HCT116 (cell line): Measurements from ENCODE around the gene CBX3. TPM values are rescaled to one million over a fixed set of nuclear protein-coding genes. Genes with fewer than 3 reads are reported as not detected.

Source experiments
- ATAC-seq: fragments of 200-7000 bp; cut with Tn5 transposase; 2 replicates; pipeline ENCODE4 v1.9.1; 2020; ENCODE audit warnings: mild to moderate bottlenecking, moderate library complexity
- BruUV-seq: library from RNA; stranded (reverse); fragments of 400-500 nt; replicated peaks from 2 replicates; lab custom pipeline; 2021; lab: Mats Ljungman, UMichigan
- CTCF ChIA-PET: fragments of 300-600 bp; sonication (Branson Sonifier 250); formaldehyde crosslinking; loops from one replicate; lab custom pipeline; 2021; ENCODE audit warnings: antibody characterized with exemption; lab: Charles Lee
- POLR2A ChIA-PET: fragments of 300-600, 350-600 bp; sonication (Branson Sonifier 250); formaldehyde crosslinking; loops from one replicate; lab custom pipeline; 2021; ENCODE audit warnings: antibody characterized with exemption; lab: Charles Lee
- RAD21 ChIA-PET, 2 experiments: fragments of 300-600 bp; sonication (Branson Sonifier 250); formaldehyde crosslinking; loops; one replicate each; lab custom pipeline; 2023; ENCODE audit warnings: low total read pairs in 2 of 2; ENCODE audit not compliant: uncharacterized antibody in 2 of 2, unreplicated experiment in 2 of 2, low non-redundant PET in 1 of 2; lab: Charles Lee
- DNase-seq: peaks from one replicate; pipeline ENCODE4 v3.0.0-alpha.2; 2010; ENCODE audit warnings: low read depth, low spot score
- H2AFZ ChIP-seq: fragments of 200-600 bp; shearing (Covaris generic), sonication (generic); 2 replicates; pipeline ENCODE4 v1.6.1; 2017; ENCODE audit warnings: low read depth, mixed run types, mixed read lengths, antibody characterized with exemption, low read length; ENCODE audit not compliant: poor library complexity, severe bottlenecking
- H3K27ac ChIP-seq: 2 replicates; pipeline ENCODE4 v1.5.1; 2012; ENCODE audit warnings: low read depth, low read length
- H3K27me3 ChIP-seq: fragments of 200-600 bp; sonication (generic); 2 replicates; pipeline ENCODE4 v1.6.1; 2016; ENCODE audit warnings: mixed run types, low read length, mixed read lengths; ENCODE audit not compliant: insufficient read depth
- H3K36me3 ChIP-seq, 2 experiments: fragments of 200-500 bp in 1 of 2; fragments of 200-600 bp in 1 of 2; sonication (Bioruptor generic) in 1 of 2; sonication (generic) in 1 of 2; 2 replicates each; pipeline versions ENCODE4 v1.5.1 to v1.6.1; 2014 to 2016; ENCODE audit warnings: low read length in 2 of 2, inconsistent platforms in 1 of 2, mixed read lengths in 1 of 2, mixed run types in 1 of 2; ENCODE audit not compliant: insufficient read depth in 2 of 2, control insufficient read depth in 1 of 2
- H3K4me1 ChIP-seq, 2 experiments: fragments of 200-600 bp in 1 of 2; sonication (generic) in 1 of 2; 2 replicates each; pipeline versions ENCODE4 v1.5.1 to v1.6.1; 2012 to 2017; ENCODE audit warnings: low read length in 2 of 2, inconsistent platforms in 1 of 2, mild to moderate bottlenecking in 1 of 2, mixed read lengths in 1 of 2, mixed run types in 1 of 2, moderate library complexity in 1 of 2; ENCODE audit not compliant: insufficient read depth in 2 of 2, control insufficient read depth in 1 of 2
- H3K4me2 ChIP-seq: fragments of 200-600 bp; sonication (generic); 2 replicates; pipeline ENCODE4 v1.6.1; 2017; ENCODE audit warnings: mixed run types, low read length, mixed read lengths
- H3K4me3 ChIP-seq, 2 experiments: fragments of 200-600 bp in 1 of 2; sonication (generic) in 1 of 2; replicated peaks in 1 of 2; 2 replicates each; pipeline ENCODE4 v1.5.1; 2011 to 2016; ENCODE audit warnings: low read length in 2 of 2, control low read depth in 1 of 2, low read depth in 1 of 2, mild to moderate bottlenecking in 1 of 2, mixed read lengths in 1 of 2, mixed run types in 1 of 2
- H3K79me2 ChIP-seq: fragments of 200-600 bp; sonication (generic); 2 replicates; pipeline ENCODE4 v1.6.1; 2017; ENCODE audit warnings: mild to moderate bottlenecking, mixed run types, low read length, moderate library complexity, mixed read lengths; ENCODE audit not compliant: insufficient read depth
- H3K9ac ChIP-seq: fragments of 200-600 bp; sonication (generic); 2 replicates; pipeline ENCODE4 v1.6.1; 2016; ENCODE audit warnings: low read length, mixed read lengths
- H3K9me2 ChIP-seq: fragments of 200-600 bp; sonication (generic), shearing (Covaris generic); 2 replicates; pipeline ENCODE4 v1.6.1; 2017; ENCODE audit warnings: mixed run types, mild to moderate bottlenecking, moderate library complexity; ENCODE audit not compliant: insufficient read depth
- H3K9me3 ChIP-seq, 2 experiments: fragments of 200-500 bp in 1 of 2; fragments of 200-600 bp in 1 of 2; sonication (Bioruptor generic) in 1 of 2; sonication (generic) in 1 of 2; 2 replicates each; pipeline ENCODE4 v1.6.1; 2014 to 2017; ENCODE audit warnings: low read length in 2 of 2, mixed read lengths in 2 of 2, inconsistent platforms in 1 of 2, low read depth in 1 of 2, mild to moderate bottlenecking in 1 of 2, mixed run types in 1 of 2, moderate library complexity in 1 of 2; ENCODE audit not compliant: control insufficient read depth in 1 of 2, insufficient read depth in 1 of 2
- H4K20me1 ChIP-seq: fragments of 200-600 bp; sonication (generic), shearing (Covaris generic); 2 replicates; pipeline ENCODE4 v1.6.1; 2017; ENCODE audit warnings: mixed run types, mild to moderate bottlenecking, moderate library complexity; ENCODE audit not compliant: insufficient read depth
- EGR1 ChIP-seq: IDR thresholded peaks from 2 replicates; pipeline ENCODE4 v1.6.1; 2012; ENCODE audit warnings: low read depth
- POLR2AphosphoS5 ChIP-seq: IDR thresholded peaks from 2 replicates; pipeline ENCODE4 v1.6.1; 2011; ENCODE audit warnings: mild to moderate bottlenecking, low read depth, low read length, moderate library complexity
- RAD21 ChIP-seq: IDR thresholded peaks from 2 replicates; pipeline ENCODE4 v1.6.1; 2012; ENCODE audit warnings: low read depth, mild to moderate bottlenecking
- TCF7L2 ChIP-seq: IDR thresholded peaks from 2 replicates; pipeline ENCODE4 v1.7.0; 2011; ENCODE audit warnings: borderline replicate concordance, inconsistent platforms; ENCODE audit not compliant: insufficient read depth, insufficient read length; ENCODE audit errors: extremely low read depth
- intact Hi-C: fragments of 100-400 bp; cut with micrococcal nuclease; formaldehyde crosslinking; loops from 2 replicates; pipeline ENCODE4 v1.10.0; 2022
- total RNA-seq: library from RNA; stranded (reverse); gene quantifications from one replicate; pipeline ENCODE4 v1.2.1, GENCODE V29; 2021; ENCODE audit not compliant: unreplicated experiment
- TF ChIP-seq, protein P1 (sequence below), 3 experiments: fragments of 200-600 bp in 1 of 3; sonication (generic) in 1 of 3; IDR thresholded peaks in 2 of 3; conservative IDR thresholded peaks in 1 of 3; 2 replicates each; pipeline ENCODE4 v1.5.1; 2012 to 2017; ENCODE audit warnings: low read depth in 2 of 3, low read length in 2 of 3, antibody characterized with exemption in 1 of 3, borderline replicate concordance in 1 of 3, control low read depth in 1 of 3, mild to moderate bottlenecking in 1 of 3, mixed read lengths in 1 of 3, mixed run types in 1 of 3, moderate library complexity in 1 of 3; ENCODE audit not compliant: insufficient read depth in 1 of 3

CBX3 gene
- total RNA-seq, 1 experiment from 2014 or later: 274 TPM

DNA sequence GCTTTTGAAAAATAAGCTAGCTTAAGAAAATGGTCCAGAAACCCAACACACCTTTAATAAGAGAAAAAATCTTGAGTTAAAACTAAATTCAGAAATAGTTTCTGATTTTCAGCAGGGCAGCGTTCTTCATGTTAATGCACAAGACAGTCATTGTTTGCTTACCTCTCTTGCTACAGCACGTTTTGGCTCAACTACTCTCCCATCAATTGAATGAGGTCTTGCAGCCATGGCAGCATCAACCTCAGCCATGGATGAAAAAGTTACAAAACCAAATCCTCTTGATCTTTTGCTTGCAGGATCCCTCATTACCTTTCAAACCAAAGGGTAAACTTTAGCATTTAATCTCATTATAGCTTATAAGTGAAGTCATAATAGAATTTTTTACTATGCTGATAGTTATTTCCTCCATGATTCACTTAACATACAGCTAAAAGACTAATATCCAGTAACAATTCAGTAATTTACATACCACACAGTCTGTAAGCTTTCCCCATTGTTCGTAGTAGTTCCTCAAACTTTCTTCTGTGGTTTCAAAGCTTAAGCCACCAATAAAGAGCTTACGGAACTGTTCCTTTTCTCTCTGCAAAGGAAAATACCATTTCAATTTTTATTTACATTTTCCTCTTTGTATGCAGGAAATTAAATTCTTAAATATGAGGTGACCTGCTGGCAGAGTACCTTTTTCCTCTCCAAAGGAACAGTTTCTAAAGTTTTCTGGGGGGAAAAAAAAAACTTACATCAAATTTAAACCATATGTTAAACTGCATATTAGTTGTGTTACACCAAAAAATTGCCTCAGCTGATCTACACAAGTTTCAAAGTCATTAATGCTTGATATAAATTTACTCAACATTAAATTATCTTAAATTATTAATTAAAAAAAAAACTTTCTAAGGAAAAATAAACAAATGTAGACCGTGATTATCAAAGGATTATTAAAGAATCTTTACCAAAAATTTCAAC, 4.1 kb upstream of the CBX3 start:
- no peak for DNase-seq
- peaks cover 90% of the 10 kb centered on the region for H3K79me2 ChIP-seq
- H3K27me3 ChIP-seq: no peaks in the 10 kb centered on the region
- no peak overlapping the region for H2AFZ ChIP-seq
- H3K4me3 ChIP-seq: 0 out of 4 replicates have a peak overlapping the region, but pooled peaks of 1 of the 2 experiments have one; percentile 1
- no peaks in the 10 kb centered on the region for H3K9me2 ChIP-seq
- TF ChIP-seq POLR2AphosphoS5 (peak; percentile 50), EGR1 (no peak)
- no peak for ATAC-seq
- H3K36me3 ChIP-seq: peaks cover 61 to 69% of the 10 kb centered on the region in 2 experiments
- BruUV-seq: no TSS peak
- H3K4me2 ChIP-seq: peak overlapping the region; percentile 71
- POLR2A ChIA-PET: interaction anchor here (1.2 to 1.7 kb wide), 7 partner anchors 10 to 305 kb away, joined by 3 to 11 read pairs (median 4); partner anchors contain the start of gene NFE2L3
- CTCF ChIA-PET: interaction anchor here (0.8 to 2.5 kb wide), 5 partner anchors 106 to 305 kb away, joined by 3 to 13 read pairs (median 3); no protein-coding TSS in a partner anchor
- no peaks in the 10 kb centered on the region for H3K9me3 ChIP-seq
- H3K27ac ChIP-seq: no peak overlapping the region
- H4K20me1 ChIP-seq: peaks cover 69% of the 10 kb centered on the region
- intact Hi-C loops: loop anchor here (1.0 to 2.0 kb wide), 2 partner anchors 168 to 305 kb away; no protein-coding TSS in a partner anchor
- H3K4me1 ChIP-seq: peaks cover 0 to 20% of the 10 kb centered on the region in 2 experiments; a peak in 2 of 4 replicates
- H3K9ac ChIP-seq: no peak overlapping the region
- RAD21 ChIA-PET: interaction anchor here in 1 of 2 experiments (1.1 kb wide), 1 partner anchor 305 kb away, joined by 3 read pairs; no protein-coding TSS in a partner anchor

DNA sequence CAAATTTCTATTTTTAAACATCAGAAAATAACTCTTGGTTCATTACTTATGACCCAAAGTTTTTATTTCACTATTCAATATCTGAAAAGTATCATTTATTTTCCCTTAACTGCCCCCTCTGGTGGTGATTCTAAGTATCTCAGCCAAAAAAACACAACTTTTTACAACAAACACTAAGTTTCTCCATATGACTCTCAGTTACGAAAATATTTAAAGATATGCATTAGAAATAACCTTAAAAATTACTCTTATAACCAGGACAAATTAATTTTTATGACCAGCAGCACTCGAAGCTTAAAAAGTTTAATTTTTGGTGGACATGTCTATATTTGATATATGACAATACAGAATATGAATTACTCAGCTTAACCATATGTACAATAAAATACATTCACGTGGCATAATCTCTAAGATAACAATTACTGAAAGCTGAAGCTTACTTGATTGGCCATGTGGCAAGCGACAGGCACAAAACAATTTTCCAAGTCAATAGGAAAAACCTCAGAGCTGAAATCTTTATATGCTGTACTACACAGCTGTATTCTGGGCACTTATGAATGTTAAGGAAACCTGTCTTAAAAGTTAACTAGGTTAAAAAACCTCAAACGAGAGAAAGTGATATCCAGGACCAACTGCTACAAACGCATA, 3.3 kb upstream of the CBX3 start:
- Histone ChIP-seq H3K4me1 (peaks cover 5 to 27% of the 10 kb centered on the region in 2 experiments; a peak in 3 of 4 replicates), H3K36me3 (peaks cover 55 to 65% of the 10 kb centered on the region in 2 experiments), H3K9ac (peak overlapping the region; percentile 84), H3K4me3 (peak overlapping the region; percentile 68 to 93), H3K27ac (peak overlapping the region; percentile 97; the same call in 1 of the 2 replicates), H3K4me2 (peak overlapping the region; percentile 71), H3K79me2 (peaks cover 90% of the 10 kb centered on the region), H3K27me3 (no peaks in the 10 kb centered on the region), H3K9me3 (no peaks in the 10 kb centered on the region), H4K20me1 (peaks cover 62% of the 10 kb centered on the region)
- POLR2A ChIA-PET: interaction anchor here (0.8 to 1.8 kb wide), 8 partner anchors 10 to 306 kb away, joined by 3 to 5 read pairs (median 4); partner anchors contain the start of gene NFE2L3
- CTCF ChIA-PET: interaction anchor here (0.8 to 2.5 kb wide), 4 partner anchors 107 to 306 kb away, joined by 3 to 13 read pairs (median 6); no protein-coding TSS in a partner anchor
- intact Hi-C loops: loop anchor here (1.0 to 2.0 kb wide), 2 partner anchors 167 to 305 kb away; no protein-coding TSS in a partner anchor
- RAD21 ChIA-PET: interaction anchor here in 1 of 2 experiments (1.1 kb wide), 1 partner anchor 306 kb away, joined by 3 read pairs; no protein-coding TSS in a partner anchor
- ATAC-seq (no peak), DNase-seq (no peak)
- peak; percentile 29; the same call in 1 of the 2 replicates for TF ChIP-seq RAD21
- no peak for TF ChIP-seq TCF7L2
- TF ChIP-seq POLR2AphosphoS5: peak; percentile 36; the same call in 1 of the 2 replicates
- TF ChIP-seq, protein P1, sequence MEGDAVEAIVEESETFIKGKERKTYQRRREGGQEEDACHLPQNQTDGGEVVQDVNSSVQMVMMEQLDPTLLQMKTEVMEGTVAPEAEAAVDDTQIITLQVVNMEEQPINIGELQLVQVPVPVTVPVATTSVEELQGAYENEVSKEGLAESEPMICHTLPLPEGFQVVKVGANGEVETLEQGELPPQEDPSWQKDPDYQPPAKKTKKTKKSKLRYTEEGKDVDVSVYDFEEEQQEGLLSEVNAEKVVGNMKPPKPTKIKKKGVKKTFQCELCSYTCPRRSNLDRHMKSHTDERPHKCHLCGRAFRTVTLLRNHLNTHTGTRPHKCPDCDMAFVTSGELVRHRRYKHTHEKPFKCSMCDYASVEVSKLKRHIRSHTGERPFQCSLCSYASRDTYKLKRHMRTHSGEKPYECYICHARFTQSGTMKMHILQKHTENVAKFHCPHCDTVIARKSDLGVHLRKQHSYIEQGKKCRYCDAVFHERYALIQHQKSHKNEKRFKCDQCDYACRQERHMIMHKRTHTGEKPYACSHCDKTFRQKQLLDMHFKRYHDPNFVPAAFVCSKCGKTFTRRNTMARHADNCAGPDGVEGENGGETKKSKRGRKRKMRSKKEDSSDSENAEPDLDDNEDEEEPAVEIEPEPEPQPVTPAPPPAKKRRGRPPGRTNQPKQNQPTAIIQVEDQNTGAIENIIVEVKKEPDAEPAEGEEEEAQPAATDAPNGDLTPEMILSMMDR (IDR thresholded peaks at IDR 0.05 in 2 of 3, conservative IDR thresholded peaks at IDR 0.05 in 1 of 3; ENCODE audit: borderline replicate concordance in 1 of 3, insufficient read depth in 1 of 3, low read depth in 2 of 3, low read length in 2 of 3): peak; percentile 31 to 69 (median 54); a peak in 5 of 6 replicates
- TF ChIP-seq, all 23 proteins: peak for 3
- Histone ChIP-seq H3K9me2 (no peaks in the 10 kb centered on the region), H2AFZ (no peak overlapping the region)
- BruUV-seq: no TSS peak
